ENCODE data around the gene ETHE1.

ETHE1 gene

DNA sequence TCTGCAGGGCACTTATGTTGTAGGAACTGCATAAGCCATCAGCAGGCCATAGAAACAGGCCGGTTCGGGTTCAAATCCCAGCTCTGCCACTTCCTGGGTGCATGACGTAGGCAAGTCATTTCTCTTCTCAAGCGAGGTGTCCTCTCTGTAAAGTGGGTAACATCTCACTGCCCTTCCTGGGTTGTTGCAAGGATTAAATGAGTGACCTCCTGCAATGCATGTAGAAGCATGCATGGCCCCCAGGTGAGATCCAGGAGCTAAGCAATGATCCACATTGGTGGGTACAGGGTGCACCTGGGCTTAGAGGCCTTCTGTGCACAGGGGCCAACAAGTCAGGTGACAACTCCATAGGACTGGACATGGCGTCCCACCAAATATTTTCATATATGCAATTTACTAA is 36.2 kb downstream of the ETHE1 start:
- DNase-seq (ENCODE audit: low read depth in 2 of 2) = no peak

DNA sequence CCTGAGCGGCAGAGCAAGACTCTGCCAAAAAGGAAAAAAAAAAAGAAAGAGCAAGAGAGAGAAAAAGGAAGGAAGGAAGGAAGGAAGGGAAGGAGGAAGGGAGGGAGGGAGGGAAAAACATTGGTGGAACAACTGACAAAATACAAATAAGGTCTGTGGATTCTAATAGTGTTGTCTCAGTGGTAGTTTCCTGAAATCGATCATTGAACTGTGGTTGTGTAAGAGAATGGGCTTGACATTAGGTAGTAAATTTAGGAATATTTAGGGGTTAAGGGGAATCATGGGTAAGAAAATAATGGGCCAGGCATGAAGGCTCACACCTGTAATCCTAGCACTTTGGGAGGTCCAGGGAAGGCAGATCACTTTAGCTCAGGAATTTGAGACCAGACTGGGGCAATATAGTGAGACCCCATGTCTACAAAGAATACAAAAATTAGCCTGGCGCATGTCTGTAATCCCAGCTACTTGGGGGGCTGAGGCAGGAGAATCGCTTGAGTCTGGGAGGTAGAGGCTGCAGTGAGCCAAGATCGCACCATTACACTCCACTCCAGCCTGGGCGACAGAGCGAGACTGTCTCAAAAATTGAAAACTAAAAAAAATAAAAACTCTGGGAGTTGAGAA is 36.9 kb downstream of the ETHE1 start:
- DNase-seq (ENCODE audit: low read depth in 2 of 2) = no peak

DNA sequence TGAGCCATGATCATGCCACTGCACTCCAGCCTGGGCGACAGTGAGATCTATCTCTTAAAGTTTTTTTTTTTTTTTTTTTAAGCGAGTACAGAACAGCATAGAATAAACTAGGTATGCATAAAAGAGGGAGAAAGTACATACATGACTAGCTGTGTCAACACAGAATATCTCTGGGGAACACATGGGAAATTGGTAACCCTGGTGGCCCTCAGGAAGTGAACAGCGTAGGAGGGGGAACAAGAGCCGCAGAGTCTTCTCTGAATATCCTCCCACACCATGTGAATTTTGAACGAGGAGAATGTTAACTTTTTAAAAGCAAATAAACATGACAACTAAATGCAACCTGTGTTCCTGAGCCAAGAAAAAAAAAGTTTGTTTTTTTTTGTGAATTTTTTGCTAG is 37.7 kb downstream of the ETHE1 start:
- no peak for DNase-seq (ENCODE audit: low read depth in 2 of 2)

DNA sequence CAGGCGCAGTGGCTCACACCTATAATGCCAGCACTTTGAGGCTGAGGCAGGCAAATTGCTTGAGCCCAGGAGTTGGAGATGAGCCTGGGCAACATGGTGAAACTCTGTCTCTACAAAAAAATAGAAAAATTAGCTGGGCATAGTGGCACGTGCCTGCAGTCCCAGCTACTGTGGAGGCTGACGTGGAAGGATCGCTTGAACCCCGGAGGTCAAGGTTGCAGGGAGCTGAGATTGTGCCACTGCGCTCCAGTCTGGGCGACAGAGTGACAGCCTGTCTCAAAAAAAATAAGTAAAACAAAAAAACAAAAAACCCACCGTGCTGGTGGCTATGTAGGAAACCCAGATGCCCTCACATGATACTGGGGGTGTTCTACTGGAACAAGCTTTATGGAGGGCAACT is 38.8 kb downstream of the ETHE1 start:
- DNase-seq (ENCODE audit: low read depth in 2 of 2) = no peak

DNA sequence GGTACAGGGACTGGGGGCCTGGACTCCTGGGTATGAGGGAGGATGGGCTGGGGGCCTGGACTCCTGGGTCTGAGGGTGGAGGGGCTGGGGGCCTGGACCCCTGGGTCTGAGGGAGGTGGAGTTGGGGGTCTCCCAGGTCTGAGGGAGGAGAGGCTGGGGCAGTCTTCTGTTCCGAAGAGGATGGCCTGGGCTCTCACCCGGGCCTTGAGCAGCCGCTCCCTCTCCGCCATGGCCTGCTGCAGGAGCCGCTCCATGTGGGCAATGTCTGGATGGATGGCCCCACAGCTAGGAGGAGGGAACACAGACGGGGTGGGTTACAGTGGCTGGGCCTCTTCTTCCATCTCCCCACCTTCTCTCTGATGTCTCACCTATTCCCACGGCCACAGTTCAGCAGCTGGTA is 40.6 kb downstream of the ETHE1 start:
- DNase-seq (ENCODE audit: low read depth in 2 of 2) = no peak

DNA sequence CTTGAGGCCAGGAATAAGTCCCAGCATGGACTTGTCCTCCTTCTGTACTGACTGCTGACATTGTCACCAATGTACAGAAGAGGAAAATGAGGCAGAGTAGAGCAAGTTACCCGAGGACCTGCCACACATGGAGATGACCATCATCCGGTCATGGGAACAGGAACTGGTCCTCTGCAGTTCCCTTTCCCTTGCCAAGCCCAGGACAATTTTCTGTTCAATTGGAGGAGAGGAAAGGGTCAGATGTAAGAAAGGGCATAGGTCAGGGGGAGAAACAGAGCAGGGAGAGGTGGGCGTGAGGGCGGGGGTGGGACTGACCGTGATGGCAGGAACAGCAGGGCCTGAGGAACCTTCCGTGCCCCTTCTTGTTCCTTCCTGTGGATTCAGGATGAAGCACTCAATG is 41.0 kb downstream of the ETHE1 start:
- DNase-seq (ENCODE audit: low read depth in 2 of 2) = no peak

DNA sequence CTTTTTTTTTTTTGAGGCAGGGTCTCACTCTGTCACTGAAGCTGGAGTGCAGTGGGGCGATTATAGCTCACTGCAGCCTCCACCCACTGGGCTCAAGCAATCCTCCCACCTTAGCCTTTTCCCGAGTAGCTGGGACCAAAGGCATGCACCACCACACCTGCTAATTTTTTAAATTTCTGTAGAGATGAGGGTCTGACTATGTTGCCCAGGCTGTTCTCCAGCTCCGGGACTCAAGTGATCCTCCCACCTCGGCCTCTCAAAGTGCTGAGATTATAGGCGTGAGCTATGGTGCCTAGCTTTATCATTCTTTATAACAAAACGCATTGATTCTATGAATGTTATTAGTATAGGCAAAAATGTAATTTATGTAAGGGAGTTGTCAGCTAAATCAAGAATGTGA is 43.7 kb downstream of the ETHE1 start:
- DNase-seq (ENCODE audit: low read depth in 2 of 2) = no peak

DNA sequence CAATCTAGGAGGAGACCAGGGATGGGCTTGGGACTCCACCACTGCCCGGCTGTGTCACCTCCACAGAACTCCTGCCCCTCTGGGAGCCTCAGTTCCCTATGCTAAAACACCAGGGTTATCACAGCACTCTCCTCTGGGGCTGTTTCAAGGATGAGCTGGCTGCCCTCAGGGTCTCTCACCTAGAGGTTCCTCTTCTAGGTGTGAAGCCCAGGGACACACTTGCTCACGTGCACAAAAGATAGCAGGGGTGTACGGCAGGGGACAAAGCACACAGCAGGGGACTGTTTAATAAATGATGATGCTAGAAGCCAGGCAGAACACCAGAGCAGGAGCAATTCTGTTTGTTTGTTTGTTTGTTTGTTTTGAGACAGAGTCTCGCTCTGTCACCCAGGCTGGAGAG is 44.8 kb downstream of the ETHE1 start:
- no peak for DNase-seq (ENCODE audit: low read depth in 2 of 2)

DNA sequence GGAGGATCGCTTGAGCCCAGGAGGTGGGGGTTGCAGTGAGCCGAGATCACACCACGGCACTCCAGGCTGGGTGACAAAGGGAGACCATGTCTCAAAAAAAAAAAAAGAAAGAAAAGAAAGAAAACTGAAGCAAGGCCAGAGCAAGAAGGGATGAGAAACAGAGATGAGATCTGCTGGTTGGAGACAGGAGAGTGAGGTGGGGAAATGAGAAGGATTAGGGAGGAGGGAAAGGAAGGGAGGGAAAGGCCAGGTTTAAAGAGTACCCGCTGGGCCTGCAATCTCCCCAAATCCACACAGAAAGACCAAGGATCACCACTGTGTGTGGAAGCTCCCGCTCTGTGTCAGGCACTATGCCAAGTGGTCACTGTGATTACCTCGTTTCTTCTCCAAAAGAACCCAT is 45.3 kb downstream of the ETHE1 start:
- no peak for DNase-seq (ENCODE audit: low read depth in 2 of 2)

DNA sequence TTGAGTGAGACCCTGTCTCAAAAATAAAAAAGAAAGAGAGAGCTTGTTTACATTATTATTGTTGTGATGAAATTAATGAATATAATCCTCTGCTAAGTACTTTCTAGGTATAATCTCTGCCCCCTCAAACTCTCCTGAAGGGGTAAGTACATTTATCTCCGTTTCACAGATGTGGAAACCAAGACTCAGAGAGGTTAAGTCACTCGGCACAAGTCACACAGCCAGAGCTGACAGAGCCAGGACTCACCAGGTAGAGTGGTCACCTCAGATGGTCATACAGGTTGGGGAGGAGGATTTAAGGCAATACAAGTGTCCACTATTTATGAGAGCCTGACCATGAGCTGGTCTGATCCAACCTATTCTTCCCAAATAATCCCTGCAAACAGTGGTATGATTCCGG is 46.4 kb downstream of the ETHE1 start:
- no peak for DNase-seq (ENCODE audit: low read depth in 2 of 2)

DNA sequence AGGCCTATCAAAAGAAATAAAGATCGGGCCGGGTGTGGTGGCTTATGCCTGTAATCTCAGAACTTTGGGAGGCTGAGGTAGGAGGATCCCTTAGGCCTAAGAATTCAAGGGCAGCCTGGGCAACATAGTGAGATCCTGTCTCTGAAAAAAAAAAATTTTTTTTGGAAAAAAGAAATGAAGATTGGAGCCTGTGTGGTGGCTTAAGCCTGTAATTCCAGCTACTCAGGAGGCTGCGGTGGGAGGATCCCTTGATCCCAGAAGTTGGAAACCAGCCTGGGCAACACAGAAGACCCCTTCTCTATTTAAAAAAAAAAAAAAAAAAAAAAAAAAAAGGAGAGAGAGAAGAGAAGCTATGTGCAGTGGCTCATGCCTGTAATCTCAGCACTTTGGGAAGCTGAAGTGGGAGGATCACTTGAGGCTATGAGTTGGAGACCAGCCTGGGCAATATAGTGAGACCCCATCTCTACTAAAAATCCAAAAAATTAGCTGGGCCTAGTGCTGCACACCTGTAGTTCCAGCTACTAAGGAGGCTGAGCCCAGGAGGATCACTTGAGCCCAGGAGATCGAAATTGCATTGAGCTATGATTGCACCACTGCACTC is 46.9 kb downstream of the ETHE1 start:
- DNase-seq (ENCODE audit: low read depth in 2 of 2) = no peak

DNA sequence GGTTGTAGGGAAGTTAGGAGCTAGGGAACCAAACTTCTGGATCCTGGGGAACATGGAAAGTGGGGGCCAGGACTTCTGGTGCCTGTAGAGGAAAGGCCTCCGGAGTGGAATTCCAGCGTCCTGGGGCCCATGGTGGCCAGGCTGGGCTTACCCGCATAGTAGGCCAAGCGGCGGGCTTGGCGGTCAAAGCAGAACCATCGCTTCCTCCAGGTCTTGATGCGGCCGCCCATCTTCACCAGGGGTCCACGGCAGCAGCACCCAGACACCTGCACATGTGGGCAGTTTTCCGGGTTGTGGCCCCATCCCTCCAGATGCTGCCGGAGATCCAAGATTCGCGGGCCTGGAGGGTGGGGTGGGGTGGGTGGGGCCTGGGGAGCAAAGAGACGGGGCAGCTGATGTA is 47.8 kb downstream of the ETHE1 start:
- DNase-seq (ENCODE audit: low read depth in 2 of 2) = no peak

DNA sequence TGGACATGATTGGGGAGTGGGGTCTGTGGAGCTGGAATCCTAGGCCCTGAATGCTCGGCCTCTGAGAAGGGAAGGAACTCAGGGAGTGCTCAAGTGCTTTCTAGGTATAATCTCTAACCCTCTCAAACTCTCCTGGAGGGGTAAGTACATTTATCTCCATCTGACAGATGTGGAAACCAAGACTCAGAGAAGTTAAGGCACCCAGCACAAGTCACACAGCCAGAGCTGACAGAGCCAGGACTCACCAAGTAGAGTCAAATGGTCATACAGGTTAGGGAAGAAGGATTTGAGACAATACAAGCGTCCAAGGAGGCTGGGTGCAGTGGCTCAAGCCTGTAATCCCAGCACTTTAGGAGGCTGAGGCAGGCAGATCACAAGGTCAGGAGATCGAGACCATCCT is 48.7 kb downstream of the ETHE1 start:
- no peak for DNase-seq (ENCODE audit: low read depth in 2 of 2)

DNA sequence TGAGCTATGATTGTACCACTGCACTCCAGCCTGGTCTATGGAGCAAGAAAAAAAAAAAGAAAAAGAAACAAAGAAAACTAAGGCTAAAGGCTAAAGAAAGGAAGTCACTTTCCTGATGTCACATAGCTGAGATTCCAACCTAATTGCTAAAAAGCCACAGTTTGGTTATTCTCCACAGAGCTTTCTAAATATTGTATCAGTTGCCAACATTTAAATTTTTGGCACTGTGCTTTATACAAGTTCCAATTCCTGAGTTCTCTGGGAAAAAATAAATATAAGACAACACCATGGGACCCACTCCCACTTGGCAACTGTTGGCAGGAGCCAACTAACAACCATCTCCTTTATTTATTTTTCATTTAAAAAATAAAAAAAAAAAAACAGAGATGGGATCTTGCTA is 50.4 kb downstream of the ETHE1 start:
- DNase-seq (ENCODE audit: low read depth in 2 of 2) = no peak

DNA sequence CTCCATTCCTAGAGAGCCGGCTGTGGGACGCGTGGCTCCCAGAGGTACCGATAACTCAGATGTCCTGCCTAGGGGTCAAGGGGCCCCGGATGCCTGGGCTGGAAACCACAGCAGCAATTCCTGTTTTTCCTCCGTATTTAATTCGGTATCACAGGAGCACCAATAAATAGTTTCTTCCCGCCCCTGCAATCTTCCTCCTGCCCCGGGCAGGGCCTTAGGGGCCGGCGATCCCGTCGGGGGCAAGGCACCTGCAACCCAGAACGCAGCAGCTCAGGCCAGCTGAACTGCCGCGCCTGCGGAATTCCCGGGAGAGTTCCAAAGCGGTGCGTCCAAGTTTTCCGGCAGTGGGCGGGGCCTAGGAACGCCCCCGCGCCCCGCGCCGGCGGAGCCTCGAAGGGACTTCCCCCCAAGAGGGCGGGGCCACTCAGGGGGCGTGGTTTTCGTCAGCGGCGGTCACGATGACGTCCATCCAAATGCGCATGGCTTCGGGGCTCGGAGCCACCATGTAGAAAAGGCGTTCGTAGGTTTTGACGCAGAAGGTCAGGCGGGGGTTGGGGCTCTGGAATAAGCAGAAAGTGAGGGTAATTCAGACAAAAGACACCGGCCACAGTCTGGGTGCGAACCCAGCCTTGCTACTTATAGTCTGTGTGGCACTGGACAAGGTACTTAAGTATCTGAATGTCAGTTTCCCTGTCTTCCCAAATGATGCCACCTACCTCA is 51.9 kb downstream of the ETHE1 start:
- peak; percentile 85 to 96 for DNase-seq (ENCODE audit: low read depth in 2 of 2)

DNA sequence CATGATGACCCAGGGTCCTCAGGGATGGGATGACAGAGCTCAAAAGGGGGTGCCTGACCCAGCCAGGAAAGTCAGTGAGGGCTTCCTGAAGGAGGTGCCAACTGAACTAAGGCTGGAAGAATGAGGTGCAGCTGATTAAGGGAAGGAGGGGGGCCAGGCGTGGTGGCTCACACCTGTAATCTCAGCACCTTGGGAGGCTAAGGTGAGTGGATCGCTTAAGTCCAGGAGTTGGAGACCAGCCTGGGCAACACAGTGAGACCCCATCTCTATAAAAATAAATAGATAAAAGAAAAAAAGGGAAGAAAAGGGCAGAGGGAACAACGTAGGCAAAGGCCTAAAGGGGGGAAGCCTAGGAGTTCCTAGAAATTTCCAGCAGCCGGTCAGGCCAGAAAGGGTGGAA is 52.5 kb downstream of the ETHE1 start:
- DNase-seq (ENCODE audit: low read depth in 2 of 2) = no peak

DNA sequence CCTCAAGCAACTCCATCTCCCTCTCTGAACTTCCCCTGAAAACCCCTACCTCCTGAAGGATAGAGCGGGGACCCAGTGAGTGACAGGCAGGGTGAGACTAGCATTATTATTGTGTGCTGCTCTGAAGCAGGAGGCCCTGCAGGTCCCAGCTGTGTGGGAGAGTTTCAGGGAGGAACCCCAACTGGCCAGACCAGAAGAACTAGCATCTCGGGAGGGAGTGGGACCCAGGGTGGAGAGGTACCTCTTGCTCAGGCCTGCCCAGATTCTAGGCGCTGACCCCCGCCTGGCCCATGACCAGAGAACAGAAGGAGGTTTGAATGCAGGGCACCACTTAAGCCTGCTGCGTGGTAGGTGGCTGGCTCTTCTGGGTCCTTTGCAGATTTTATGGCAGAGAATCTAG is 55.9 kb downstream of the ETHE1 start:
- no peak for DNase-seq (ENCODE audit: low read depth in 2 of 2)

DNA sequence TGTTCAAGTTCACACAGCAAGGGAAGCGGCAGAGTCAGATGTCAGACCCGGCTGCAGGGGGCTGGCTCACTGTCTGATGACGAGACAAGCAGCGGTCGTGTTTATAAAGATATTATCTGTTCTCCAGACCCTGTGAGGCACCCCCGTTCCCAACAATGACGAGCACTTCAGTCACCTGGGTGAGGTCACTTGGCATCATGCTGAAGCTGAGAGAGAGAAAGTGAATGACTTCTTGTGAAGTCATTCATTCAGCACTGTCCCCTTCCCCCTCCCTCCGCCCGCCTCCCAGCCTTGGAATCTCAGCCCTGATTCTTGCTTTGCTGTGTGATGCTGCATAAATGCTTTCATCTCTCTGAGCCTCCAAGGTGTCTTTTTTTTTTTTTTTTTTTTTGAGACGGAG is 56.7 kb downstream of the ETHE1 start:
- DNase-seq (ENCODE audit: low read depth in 2 of 2) = no peak

DNA sequence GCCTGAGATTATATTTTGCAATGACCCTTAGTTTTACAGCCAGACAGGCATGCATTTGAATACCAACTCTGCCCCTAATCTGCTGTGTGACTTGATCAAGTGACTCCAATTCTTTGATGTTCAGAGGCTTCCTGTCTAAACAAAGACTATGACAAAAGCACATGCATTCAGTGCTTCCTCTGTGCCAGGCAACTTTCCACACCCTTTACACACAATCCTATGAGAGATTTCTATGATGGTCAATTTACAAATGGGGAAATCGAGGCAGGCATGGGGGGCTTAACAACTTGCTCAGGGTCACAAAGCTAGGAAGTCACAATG is 57.9 kb downstream of the ETHE1 start:
- DNase-seq (ENCODE audit: low read depth in 2 of 2) = no peak

DNA sequence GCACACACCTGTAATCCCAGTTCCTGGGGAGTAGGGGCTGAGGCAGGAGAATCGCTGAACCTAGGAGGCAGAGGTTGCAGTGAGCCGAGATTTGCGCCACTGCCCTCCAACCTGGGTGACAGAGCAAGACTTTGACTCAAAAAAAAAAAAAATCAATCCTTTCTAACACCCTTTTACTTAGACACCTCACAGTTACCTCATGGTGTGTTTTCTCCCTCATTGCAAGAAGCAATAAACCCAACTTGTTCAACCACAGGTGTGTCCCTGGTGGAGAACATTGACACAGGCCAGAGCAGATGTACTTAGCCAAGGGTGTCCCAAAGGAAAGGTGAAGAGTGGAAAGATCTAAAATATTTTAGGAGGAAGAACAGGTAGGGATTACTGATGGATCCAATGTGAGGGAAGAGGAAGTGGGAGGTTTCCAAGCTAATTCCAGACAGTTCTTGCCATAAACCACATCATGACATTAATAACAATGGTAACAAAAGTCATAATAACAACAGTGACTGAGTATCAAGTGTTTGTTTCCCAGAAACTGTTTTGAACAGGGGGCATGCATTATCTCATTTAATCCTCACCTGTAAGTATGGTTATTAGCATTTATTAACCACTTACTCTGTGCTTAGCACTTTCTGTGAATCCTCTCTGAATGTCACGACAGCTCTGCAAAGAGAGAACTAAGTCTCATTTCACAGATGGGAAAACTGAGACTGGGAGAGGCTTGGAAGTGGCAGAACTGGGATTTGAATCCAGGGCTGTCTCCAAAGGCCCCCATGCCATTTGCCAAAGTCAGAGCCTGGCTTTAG is 58.4 kb downstream of the ETHE1 start:
- DNase-seq (ENCODE audit: low read depth in 2 of 2) = no peak

DNA sequence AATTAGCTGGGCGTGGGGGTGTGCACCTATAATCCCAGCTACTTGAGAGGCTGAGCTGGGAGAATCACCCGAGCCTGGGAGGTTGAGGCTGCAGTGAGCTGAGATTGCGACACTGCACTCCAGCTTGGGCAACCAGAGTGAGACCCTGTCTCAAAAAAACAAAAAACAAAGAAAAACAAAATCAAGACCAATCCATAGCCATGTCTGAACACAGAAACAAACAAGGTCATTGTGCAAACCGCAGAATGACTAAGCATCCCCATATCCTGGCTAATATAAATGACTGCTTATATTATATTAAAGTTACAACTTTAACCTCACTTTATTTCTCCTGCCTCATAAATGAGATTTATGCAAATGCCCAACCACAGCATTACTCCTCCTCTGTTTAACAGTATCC is 59.3 kb downstream of the ETHE1 start:
- no peak for DNase-seq (ENCODE audit: low read depth in 2 of 2)

DNA sequence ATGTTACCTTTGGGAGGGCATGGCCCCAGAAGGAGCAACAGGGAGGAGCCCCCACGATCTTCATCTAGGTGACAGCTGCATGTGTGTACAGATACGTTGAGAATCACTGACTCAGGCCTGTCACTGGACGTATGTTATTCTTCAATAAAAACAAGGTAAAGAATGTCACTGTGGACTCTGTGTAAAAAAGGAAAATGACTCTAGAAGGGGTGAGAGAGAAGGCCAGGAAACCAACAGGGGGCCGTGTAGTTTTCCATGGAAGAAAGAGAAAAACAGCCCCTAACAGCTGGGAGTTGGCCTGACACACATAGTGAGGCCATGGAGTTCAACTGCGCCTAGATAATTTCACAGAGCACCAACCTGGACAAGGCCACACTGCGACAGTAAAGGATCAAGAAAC is 59.7 kb downstream of the ETHE1 start:
- no peak for DNase-seq (ENCODE audit: low read depth in 2 of 2)

DNA sequence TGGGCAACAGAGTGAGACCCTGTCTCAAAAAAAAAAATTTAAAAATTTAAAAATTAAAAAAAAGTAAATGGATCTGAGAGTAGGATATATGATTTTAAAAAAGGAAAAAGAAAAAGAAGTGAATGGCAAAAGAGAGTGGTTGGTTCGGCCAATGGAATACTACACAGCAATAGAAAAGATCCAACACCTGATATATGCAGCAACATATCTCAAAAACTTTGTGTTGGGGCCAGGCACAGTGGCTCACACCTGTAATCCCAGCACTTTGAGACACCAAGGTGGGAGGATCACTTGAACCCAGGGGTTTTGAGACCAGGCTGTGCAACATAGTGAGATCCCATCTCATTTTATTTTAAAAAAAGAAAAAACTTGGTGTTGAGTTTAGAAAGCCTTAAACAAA is 60.2 kb downstream of the ETHE1 start:
- no peak for DNase-seq (ENCODE audit: low read depth in 2 of 2)

Measured in stimulated activated CD8-positive, alpha-beta memory T cell treated with anti-CD3 and anti-CD28 coated beads, Interleukin-7, amount 100 ng/mL, for 1 hour (primary cell).